Measurements from ENCODE around the gene ACOX3.
"Not testable (repeated sequence)": the region's sequence is repeated elsewhere in the genome, so short reads cannot be mapped to it uniquely, and the experiment has no call there.

Gene ACOX3

GRCh38 chr4:8410641-8411271, 29.8 kb downstream of the ACOX3 start:
- Histone ChIP-seq H3K4me1 (ENCODE audit: insufficient read depth, low read length) (peaks cover 3% of the 10 kb centered on the region; the same call in 1 of the 2 replicates), H3K9ac (ENCODE audit: low read depth, low read length) (no peak overlapping the region; the same call in 1 of the 2 replicates), H3K9me3 (ENCODE audit: control insufficient read depth, insufficient read depth, low read length) (no peaks in the 10 kb centered on the region), H3K36me3 (ENCODE audit: insufficient read depth, low read length) (no peaks in the 10 kb centered on the region)

- H3K9me3 ChIP-seq (ENCODE audit: control insufficient read depth, insufficient read depth, low read length) = no peaks in the 10 kb centered on the region
- no peaks in the 10 kb centered on the region for H3K36me3 ChIP-seq (ENCODE audit: insufficient read depth, low read length)
- H3K9ac ChIP-seq (ENCODE audit: low read depth, low read length) = peak overlapping the region; percentile 13; the same call in 1 of the 2 replicates
- peaks cover 3% of the 10 kb centered on the region; the same call in 1 of the 2 replicates for H3K4me1 ChIP-seq (ENCODE audit: insufficient read depth, low read length)
These were observed 30.4 kb downstream of the ACOX3 start for GRCh38 chr4:8410066-8410625.

- peaks cover 3% of the 10 kb centered on the region; the same call in 1 of the 2 replicates for H3K4me1 ChIP-seq (ENCODE audit: insufficient read depth, low read length)
- H3K9ac ChIP-seq (ENCODE audit: low read depth, low read length) = no peak overlapping the region
- no peaks in the 10 kb centered on the region for H3K9me3 ChIP-seq (ENCODE audit: control insufficient read depth, insufficient read depth, low read length)
- no peaks in the 10 kb centered on the region for H3K36me3 ChIP-seq (ENCODE audit: insufficient read depth, low read length)
These were observed 31.1 kb downstream of the ACOX3 start for GRCh38 chr4:8409264-8410065.

GRCh38 chr4:8407756-8408155, 32.8 kb downstream of the ACOX3 start:
- peaks cover 3% of the 10 kb centered on the region; the same call in 1 of the 2 replicates for H3K4me1 ChIP-seq (ENCODE audit: insufficient read depth, low read length)
- H3K9ac ChIP-seq (ENCODE audit: low read depth, low read length) = no peak overlapping the region
- no peaks in the 10 kb centered on the region for H3K9me3 ChIP-seq (ENCODE audit: control insufficient read depth, insufficient read depth, low read length)
- no peaks in the 10 kb centered on the region for H3K36me3 ChIP-seq (ENCODE audit: insufficient read depth, low read length)

- Histone ChIP-seq H3K9me3 (ENCODE audit: control insufficient read depth, insufficient read depth, low read length) (no peaks in the 10 kb centered on the region), H3K36me3 (ENCODE audit: insufficient read depth, low read length) (no peaks in the 10 kb centered on the region), H3K9ac (ENCODE audit: low read depth, low read length) (no peak overlapping the region), H3K4me1 (ENCODE audit: insufficient read depth, low read length) (peaks cover 3% of the 10 kb centered on the region; the same call in 1 of the 2 replicates)
These were observed 33.2 kb downstream of the ACOX3 start for GRCh38 chr4:8407316-8407715.

GRCh38 chr4:8406887-8407286, 33.6 kb downstream of the ACOX3 start:
- not testable (repeated sequence) for H3K9me3 ChIP-seq (ENCODE audit: control insufficient read depth, insufficient read depth, low read length); H3K4me1 ChIP-seq (ENCODE audit: insufficient read depth, low read length); H3K36me3 ChIP-seq (ENCODE audit: insufficient read depth, low read length); H3K9ac ChIP-seq (ENCODE audit: low read depth, low read length)

GRCh38 chr4:8405516-8405875, 35.0 kb downstream of the ACOX3 start:
- Histone ChIP-seq H3K9me3 (ENCODE audit: control insufficient read depth, insufficient read depth, low read length) (no peaks in the 10 kb centered on the region), H3K36me3 (ENCODE audit: insufficient read depth, low read length) (no peaks in the 10 kb centered on the region), H3K9ac (ENCODE audit: low read depth, low read length) (no peak overlapping the region), H3K4me1 (ENCODE audit: insufficient read depth, low read length) (no peaks in the 10 kb centered on the region; the same call in 1 of the 2 replicates)

GRCh38 chr4:8404791-8405515, 35.6 kb downstream of the ACOX3 start:
- Histone ChIP-seq H3K9me3 (ENCODE audit: control insufficient read depth, insufficient read depth, low read length) (no peaks in the 10 kb centered on the region), H3K36me3 (ENCODE audit: insufficient read depth, low read length) (no peaks in the 10 kb centered on the region), H3K4me1 (ENCODE audit: insufficient read depth, low read length) (no peaks in the 10 kb centered on the region), H3K9ac (ENCODE audit: low read depth, low read length) (no peak overlapping the region)

GRCh38 chr4:8403976-8404375, 36.5 kb downstream of the ACOX3 start:
- Histone ChIP-seq H3K9me3 (ENCODE audit: control insufficient read depth, insufficient read depth, low read length) (no peaks in the 10 kb centered on the region), H3K36me3 (ENCODE audit: insufficient read depth, low read length) (no peaks in the 10 kb centered on the region), H3K9ac (ENCODE audit: low read depth, low read length) (no peak overlapping the region), H3K4me1 (ENCODE audit: insufficient read depth, low read length) (no peaks in the 10 kb centered on the region)

- Histone ChIP-seq H3K4me1 (ENCODE audit: insufficient read depth, low read length) (no peaks in the 10 kb centered on the region), H3K36me3 (ENCODE audit: insufficient read depth, low read length) (no peaks in the 10 kb centered on the region), H3K9me3 (ENCODE audit: control insufficient read depth, insufficient read depth, low read length) (no peaks in the 10 kb centered on the region), H3K9ac (ENCODE audit: low read depth, low read length) (no peak overlapping the region)
These were observed 37.3 kb downstream of the ACOX3 start for GRCh38 chr4:8403173-8403753.

- Histone ChIP-seq H3K4me1 (ENCODE audit: insufficient read depth, low read length) (no peaks in the 10 kb centered on the region), H3K36me3 (ENCODE audit: insufficient read depth, low read length) (no peaks in the 10 kb centered on the region), H3K9ac (ENCODE audit: low read depth, low read length) (no peak overlapping the region), H3K9me3 (ENCODE audit: control insufficient read depth, insufficient read depth, low read length) (no peaks in the 10 kb centered on the region)
These were observed 37.9 kb downstream of the ACOX3 start for GRCh38 chr4:8402640-8403039.

- Histone ChIP-seq H3K9me3 (ENCODE audit: control insufficient read depth, insufficient read depth, low read length) (no peaks in the 10 kb centered on the region), H3K4me1 (ENCODE audit: insufficient read depth, low read length) (no peaks in the 10 kb centered on the region; the same call in 1 of the 2 replicates), H3K36me3 (ENCODE audit: insufficient read depth, low read length) (no peaks in the 10 kb centered on the region), H3K9ac (ENCODE audit: low read depth, low read length) (no peak overlapping the region)
These were observed 38.3 kb downstream of the ACOX3 start for GRCh38 chr4:8402181-8402597.

- H3K4me1 ChIP-seq (ENCODE audit: insufficient read depth, low read length) = no peaks in the 10 kb centered on the region; the same call in 1 of the 2 replicates
- no peaks in the 10 kb centered on the region for H3K9me3 ChIP-seq (ENCODE audit: control insufficient read depth, insufficient read depth, low read length)
- H3K36me3 ChIP-seq (ENCODE audit: insufficient read depth, low read length) = no peaks in the 10 kb centered on the region
- H3K9ac ChIP-seq (ENCODE audit: low read depth, low read length) = no peak overlapping the region
These were observed 38.9 kb downstream of the ACOX3 start for GRCh38 chr4:8401665-8402064.

Measured in ES-I3 (cell line).